HCT116 (cell line): Measurements from ENCODE around the gene PNN. TPM values are rescaled to one million over a fixed set of nuclear protein-coding genes. Genes with fewer than 3 reads are reported as not detected.

ENCODE experiments used
- ATAC-seq: fragments of 200-7000 bp; cut with Tn5 transposase; 2 replicates; pipeline ENCODE4 v1.9.1; 2020; ENCODE audit warnings: mild to moderate bottlenecking, moderate library complexity
- BruUV-seq: library from RNA; stranded (reverse); fragments of 400-500 nt; replicated peaks from 2 replicates; lab custom pipeline; 2021; lab: Mats Ljungman, UMichigan
- CTCF ChIA-PET: fragments of 300-600 bp; sonication (Branson Sonifier 250); formaldehyde crosslinking; loops from one replicate; lab custom pipeline; 2021; ENCODE audit warnings: antibody characterized with exemption; lab: Charles Lee
- POLR2A ChIA-PET: fragments of 300-600, 350-600 bp; sonication (Branson Sonifier 250); formaldehyde crosslinking; loops from one replicate; lab custom pipeline; 2021; ENCODE audit warnings: antibody characterized with exemption; lab: Charles Lee
- RAD21 ChIA-PET, 2 experiments: fragments of 300-600 bp; sonication (Branson Sonifier 250); formaldehyde crosslinking; loops; one replicate each; lab custom pipeline; 2023; ENCODE audit warnings: low total read pairs in 2 of 2; ENCODE audit not compliant: uncharacterized antibody in 2 of 2, unreplicated experiment in 2 of 2, low non-redundant PET in 1 of 2; lab: Charles Lee
- DNase-seq: peaks from one replicate; pipeline ENCODE4 v3.0.0-alpha.2; 2010; ENCODE audit warnings: low read depth, low spot score
- H2AFZ ChIP-seq: fragments of 200-600 bp; shearing (Covaris generic), sonication (generic); 2 replicates; pipeline ENCODE4 v1.6.1; 2017; ENCODE audit warnings: low read depth, mixed run types, mixed read lengths, antibody characterized with exemption, low read length; ENCODE audit not compliant: poor library complexity, severe bottlenecking
- H3K27ac ChIP-seq: 2 replicates; pipeline ENCODE4 v1.5.1; 2012; ENCODE audit warnings: low read depth, low read length
- H3K27me3 ChIP-seq: fragments of 200-600 bp; sonication (generic); 2 replicates; pipeline ENCODE4 v1.6.1; 2016; ENCODE audit warnings: mixed run types, low read length, mixed read lengths; ENCODE audit not compliant: insufficient read depth
- H3K36me3 ChIP-seq, 2 experiments: fragments of 200-500 bp in 1 of 2; fragments of 200-600 bp in 1 of 2; sonication (Bioruptor generic) in 1 of 2; sonication (generic) in 1 of 2; 2 replicates each; pipeline versions ENCODE4 v1.5.1 to v1.6.1; 2014 to 2016; ENCODE audit warnings: low read length in 2 of 2, inconsistent platforms in 1 of 2, mixed read lengths in 1 of 2, mixed run types in 1 of 2; ENCODE audit not compliant: insufficient read depth in 2 of 2, control insufficient read depth in 1 of 2
- H3K4me1 ChIP-seq, 2 experiments: fragments of 200-600 bp in 1 of 2; sonication (generic) in 1 of 2; 2 replicates each; pipeline versions ENCODE4 v1.5.1 to v1.6.1; 2012 to 2017; ENCODE audit warnings: low read length in 2 of 2, inconsistent platforms in 1 of 2, mild to moderate bottlenecking in 1 of 2, mixed read lengths in 1 of 2, mixed run types in 1 of 2, moderate library complexity in 1 of 2; ENCODE audit not compliant: insufficient read depth in 2 of 2, control insufficient read depth in 1 of 2
- H3K4me2 ChIP-seq: fragments of 200-600 bp; sonication (generic); 2 replicates; pipeline ENCODE4 v1.6.1; 2017; ENCODE audit warnings: mixed run types, low read length, mixed read lengths
- H3K4me3 ChIP-seq, 2 experiments: fragments of 200-600 bp in 1 of 2; sonication (generic) in 1 of 2; replicated peaks in 1 of 2; 2 replicates each; pipeline ENCODE4 v1.5.1; 2011 to 2016; ENCODE audit warnings: low read length in 2 of 2, control low read depth in 1 of 2, low read depth in 1 of 2, mild to moderate bottlenecking in 1 of 2, mixed read lengths in 1 of 2, mixed run types in 1 of 2
- H3K79me2 ChIP-seq: fragments of 200-600 bp; sonication (generic); 2 replicates; pipeline ENCODE4 v1.6.1; 2017; ENCODE audit warnings: mild to moderate bottlenecking, mixed run types, low read length, moderate library complexity, mixed read lengths; ENCODE audit not compliant: insufficient read depth
- H3K9ac ChIP-seq: fragments of 200-600 bp; sonication (generic); 2 replicates; pipeline ENCODE4 v1.6.1; 2016; ENCODE audit warnings: low read length, mixed read lengths
- H3K9me2 ChIP-seq: fragments of 200-600 bp; sonication (generic), shearing (Covaris generic); 2 replicates; pipeline ENCODE4 v1.6.1; 2017; ENCODE audit warnings: mixed run types, mild to moderate bottlenecking, moderate library complexity; ENCODE audit not compliant: insufficient read depth
- H3K9me3 ChIP-seq, 2 experiments: fragments of 200-500 bp in 1 of 2; fragments of 200-600 bp in 1 of 2; sonication (Bioruptor generic) in 1 of 2; sonication (generic) in 1 of 2; 2 replicates each; pipeline ENCODE4 v1.6.1; 2014 to 2017; ENCODE audit warnings: low read length in 2 of 2, mixed read lengths in 2 of 2, inconsistent platforms in 1 of 2, low read depth in 1 of 2, mild to moderate bottlenecking in 1 of 2, mixed run types in 1 of 2, moderate library complexity in 1 of 2; ENCODE audit not compliant: control insufficient read depth in 1 of 2, insufficient read depth in 1 of 2
- H4K20me1 ChIP-seq: fragments of 200-600 bp; sonication (generic), shearing (Covaris generic); 2 replicates; pipeline ENCODE4 v1.6.1; 2017; ENCODE audit warnings: mixed run types, mild to moderate bottlenecking, moderate library complexity; ENCODE audit not compliant: insufficient read depth
- CBX3 ChIP-seq: IDR thresholded peaks from 2 replicates; pipeline ENCODE4 v1.6.1; 2012; ENCODE audit warnings: low read depth
- CEBPB ChIP-seq: IDR thresholded peaks from 2 replicates; pipeline ENCODE4 v1.6.1; 2012; ENCODE audit warnings: low read depth
- CTCF ChIP-seq, 3 experiments: fragments of 200-600 bp in 1 of 3; sonication (generic) in 1 of 3; IDR thresholded peaks in 2 of 3; conservative IDR thresholded peaks in 1 of 3; 2 replicates each; pipeline ENCODE4 v1.5.1; 2012 to 2017; ENCODE audit warnings: low read depth in 2 of 3, low read length in 2 of 3, antibody characterized with exemption in 1 of 3, borderline replicate concordance in 1 of 3, control low read depth in 1 of 3, mild to moderate bottlenecking in 1 of 3, mixed read lengths in 1 of 3, mixed run types in 1 of 3, moderate library complexity in 1 of 3; ENCODE audit not compliant: insufficient read depth in 1 of 3
- EGR1 ChIP-seq: IDR thresholded peaks from 2 replicates; pipeline ENCODE4 v1.6.1; 2012; ENCODE audit warnings: low read depth
- ELF1 ChIP-seq: IDR thresholded peaks from 2 replicates; pipeline ENCODE4 v1.6.1; 2012; ENCODE audit warnings: low read depth, borderline replicate concordance
- EZH2 ChIP-seq: fragments of 200-600 bp; sonication (generic); IDR thresholded peaks from 2 replicates; pipeline ENCODE4 v1.6.1; 2017; ENCODE audit warnings: antibody characterized with exemption, mixed run types
- EZH2phosphoT487 ChIP-seq: fragments of 200-600 bp; IDR thresholded peaks from 2 replicates; pipeline ENCODE4 v1.6.1; 2018; ENCODE audit warnings: antibody characterized with exemption, borderline replicate concordance
- FOSL1 ChIP-seq: IDR thresholded peaks from 2 replicates; pipeline ENCODE4 v1.6.1; 2012; ENCODE audit warnings: low read depth
- JUND ChIP-seq: IDR thresholded peaks from 2 replicates; pipeline ENCODE4 v1.6.1; 2012
- MAX ChIP-seq: IDR thresholded peaks from 2 replicates; pipeline ENCODE4 v1.6.1; 2012
- POLR2A ChIP-seq: IDR thresholded peaks from 2 replicates; pipeline ENCODE4 v1.7.0; 2011; ENCODE audit warnings: borderline replicate concordance; ENCODE audit not compliant: insufficient read depth, insufficient read length; ENCODE audit errors: extremely low read depth
- RAD21 ChIP-seq: IDR thresholded peaks from 2 replicates; pipeline ENCODE4 v1.6.1; 2012; ENCODE audit warnings: low read depth, mild to moderate bottlenecking
- REST ChIP-seq: IDR thresholded peaks from 2 replicates; pipeline ENCODE4 v1.6.1; 2012; ENCODE audit warnings: low read depth
- SP1 ChIP-seq: IDR thresholded peaks from 2 replicates; pipeline ENCODE4 v1.6.1; 2012; ENCODE audit warnings: low read depth
- SRF ChIP-seq: IDR thresholded peaks from 2 replicates; pipeline ENCODE4 v1.6.1; 2012; ENCODE audit warnings: low read depth
- TCF7L2 ChIP-seq: IDR thresholded peaks from 2 replicates; pipeline ENCODE4 v1.7.0; 2011; ENCODE audit warnings: borderline replicate concordance, inconsistent platforms; ENCODE audit not compliant: insufficient read depth, insufficient read length; ENCODE audit errors: extremely low read depth
- ZBTB33 ChIP-seq: IDR thresholded peaks from 2 replicates; pipeline ENCODE4 v1.6.1; 2011; ENCODE audit warnings: mild to moderate bottlenecking, low read length, moderate library complexity; ENCODE audit not compliant: insufficient replicate concordance; ENCODE audit errors: extremely low read depth
- ZFX ChIP-seq: fragments of 450-650 bp; IDR thresholded peaks from 2 replicates; pipeline ENCODE4 v1.6.1; 2017
- intact Hi-C: fragments of 100-400 bp; cut with micrococcal nuclease; formaldehyde crosslinking; loops from 2 replicates; pipeline ENCODE4 v1.10.0; 2022
- total RNA-seq: library from RNA; stranded (reverse); gene quantifications from one replicate; pipeline ENCODE4 v1.2.1, GENCODE V29; 2021; ENCODE audit not compliant: unreplicated experiment

PNN gene
- total RNA-seq, 1 experiment from 2014 or later, result 97.9 TPM

GRCh38 chr14:39229601-39230110 lies 54.6 kb downstream of the PNN start:
- H3K9me3 ChIP-seq, result no peaks in the 10 kb centered on the region
- BruUV-seq, result no TSS peak
- no peaks in the 10 kb centered on the region for H3K36me3 ChIP-seq
- no peak overlapping the region for H3K27ac ChIP-seq
- H3K27me3 ChIP-seq, result no peaks in the 10 kb centered on the region
- no peak for ATAC-seq
- no peak overlapping the region for H3K4me2 ChIP-seq
- no peak overlapping the region for H3K4me3 ChIP-seq
- H3K79me2 ChIP-seq, result no peaks in the 10 kb centered on the region
- no peak for DNase-seq
- CTCF ChIA-PET, result no interaction called here
- TF ChIP-seq EZH2phosphoT487 (no peak), TCF7L2 (no peak), ELF1 (no peak), CBX3 (no peak), POLR2A (no peak), FOSL1 (no peak), MAX (no peak), RAD21 (no peak), REST (no peak), ZFX (no peak), CTCF (IDR thresholded peaks at IDR 0.05 in 2 of 3, conservative IDR thresholded peaks at IDR 0.05 in 1 of 3; ENCODE audit: borderline replicate concordance in 1 of 3, insufficient read depth in 1 of 3, low read depth in 2 of 3, low read length in 2 of 3) (no peak), JUND (no peak), SP1 (no peak), SRF (no peak), CEBPB (no peak), ZBTB33 (no peak), EGR1 (no peak), EZH2 (no peak)
- no peak overlapping the region for H3K9ac ChIP-seq
- no peaks in the 10 kb centered on the region; the same call in 1 of the 2 replicates for H3K9me2 ChIP-seq
- RAD21 ChIA-PET, result no interaction called here
- H2AFZ ChIP-seq, result no peak overlapping the region
- peaks cover 13 to 30% of the 10 kb centered on the region in 2 experiments; a peak in 3 of 4 replicates for H3K4me1 ChIP-seq
- intact Hi-C loops, result loop anchor here (5.0 kb wide), 1 partner anchor 188 kb away; no protein-coding TSS in a partner anchor
- H4K20me1 ChIP-seq, result no peaks in the 10 kb centered on the region
- POLR2A ChIA-PET, result interaction anchor here (1.2 kb wide), 1 partner anchor 60 kb away, joined by 3 read pairs; the partner anchor contains the start of gene TRAPPC6B
